Lower leg skin (tissue), 4 donors: ENCODE measurements around the gene PDGFA. TPM values are rescaled to one million over a fixed set of nuclear protein-coding genes. Genes with fewer than 3 reads are reported as not detected.

Experiments used
- DNase-seq, 2 donors: peaks; one replicate each; pipeline ENCODE4 v3.0.0-alpha.2; 2019; ENCODE audit warnings: low spot score in 2 of 2
- H3K4me3 ChIP-seq: fragments of 200-600 bp; sonication (generic); 2 replicates; pipeline ENCODE4 v1.5.1; 2017; ENCODE audit warnings: mild to moderate bottlenecking, low read depth; ENCODE audit not compliant: poor library complexity, severe bottlenecking
- POLR2A ChIP-seq, 2 donors: fragments of 450-650 bp; IDR thresholded peaks; one replicate each; pipeline ENCODE4 v1.6.1; 2016 to 2017; ENCODE audit warnings: antibody characterized with exemption in 2 of 2, mild to moderate bottlenecking in 1 of 2, moderate library complexity in 1 of 2
- WGBS, 2 donors: methylation state at CpG; one replicate each; pipeline ENCODE4 v1.1.5; 2018; 5-methylcytosine and 5-hydroxymethylcytosine counted together
- intact Hi-C: fragments of 100-400 bp; cut with DNase I; formaldehyde crosslinking; loops from one replicate; pipeline ENCODE4 v1.15.0; 2023; ENCODE audit warnings: low total_unique reads
- total RNA-seq, 4 donors: library from RNA; depleted of rRNA; stranded (reverse); fragments of >200 nt; gene quantifications; one replicate each; pipeline ENCODE4 v1.1.0, GENCODE V29; 2016
- TF ChIP-seq, protein P1 (sequence below), 3 donors: fragments of 450-650 bp; IDR thresholded peaks; one replicate each; pipeline ENCODE4 v1.5.1; 2016; ENCODE audit warnings: antibody characterized with exemption in 3 of 3, mild to moderate bottlenecking in 3 of 3, moderate library complexity in 2 of 3

The PDGFA gene
- total RNA-seq, 4 donors from 2014 or later: 13.0 to 27.0 (median 20.5) TPM

DNA sequence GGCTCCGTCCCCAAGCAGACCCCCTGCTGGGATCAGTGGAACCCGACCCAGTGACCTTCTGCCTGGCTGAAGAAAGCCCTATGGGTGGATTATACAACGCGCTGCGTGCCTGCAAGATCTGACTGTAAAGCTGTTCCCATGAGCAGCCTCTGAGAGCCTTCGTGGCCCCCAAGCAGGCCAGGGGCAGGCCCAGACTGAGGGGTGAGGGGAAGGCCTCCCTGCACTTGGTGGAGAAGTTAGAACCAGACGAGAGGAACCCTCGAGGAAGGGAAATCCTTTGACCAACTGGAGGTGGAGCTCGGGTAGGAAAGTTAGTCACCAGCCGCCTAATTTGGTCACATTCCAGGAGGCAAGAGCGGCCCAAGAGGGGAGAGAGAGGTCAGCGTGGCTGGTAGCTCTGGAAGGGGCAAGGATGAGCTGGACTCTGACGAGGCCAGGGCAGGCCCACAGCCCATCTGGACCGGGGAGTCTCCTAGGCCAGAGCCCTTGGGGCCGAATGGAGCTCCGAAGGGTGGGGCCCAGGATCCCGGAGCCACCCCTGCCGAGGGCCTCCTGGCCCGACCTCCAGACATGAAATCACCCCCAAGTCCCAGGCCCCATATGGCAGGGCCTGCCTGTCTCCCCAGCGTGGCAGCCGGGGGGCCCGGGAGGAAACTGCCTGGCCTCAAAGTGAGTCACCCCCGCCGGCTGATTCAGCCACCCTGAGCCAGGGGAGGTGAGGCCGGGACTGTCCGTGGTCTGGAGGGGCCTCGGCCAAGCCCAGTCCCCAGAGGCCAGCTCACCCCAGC, 23.3 kb upstream of the PDGFA start:
- no peak for DNase-seq
- no peak overlapping the region for H3K4me3 ChIP-seq
- intact Hi-C loops: no loop called here
- TF ChIP-seq, protein P1, sequence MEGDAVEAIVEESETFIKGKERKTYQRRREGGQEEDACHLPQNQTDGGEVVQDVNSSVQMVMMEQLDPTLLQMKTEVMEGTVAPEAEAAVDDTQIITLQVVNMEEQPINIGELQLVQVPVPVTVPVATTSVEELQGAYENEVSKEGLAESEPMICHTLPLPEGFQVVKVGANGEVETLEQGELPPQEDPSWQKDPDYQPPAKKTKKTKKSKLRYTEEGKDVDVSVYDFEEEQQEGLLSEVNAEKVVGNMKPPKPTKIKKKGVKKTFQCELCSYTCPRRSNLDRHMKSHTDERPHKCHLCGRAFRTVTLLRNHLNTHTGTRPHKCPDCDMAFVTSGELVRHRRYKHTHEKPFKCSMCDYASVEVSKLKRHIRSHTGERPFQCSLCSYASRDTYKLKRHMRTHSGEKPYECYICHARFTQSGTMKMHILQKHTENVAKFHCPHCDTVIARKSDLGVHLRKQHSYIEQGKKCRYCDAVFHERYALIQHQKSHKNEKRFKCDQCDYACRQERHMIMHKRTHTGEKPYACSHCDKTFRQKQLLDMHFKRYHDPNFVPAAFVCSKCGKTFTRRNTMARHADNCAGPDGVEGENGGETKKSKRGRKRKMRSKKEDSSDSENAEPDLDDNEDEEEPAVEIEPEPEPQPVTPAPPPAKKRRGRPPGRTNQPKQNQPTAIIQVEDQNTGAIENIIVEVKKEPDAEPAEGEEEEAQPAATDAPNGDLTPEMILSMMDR (IDR thresholded peaks at IDR 0.05): no peak
- 36 to 44% methylated on average over 15 to 23 of the region's 27 CpGs for WGBS, 2 donors

DNA sequence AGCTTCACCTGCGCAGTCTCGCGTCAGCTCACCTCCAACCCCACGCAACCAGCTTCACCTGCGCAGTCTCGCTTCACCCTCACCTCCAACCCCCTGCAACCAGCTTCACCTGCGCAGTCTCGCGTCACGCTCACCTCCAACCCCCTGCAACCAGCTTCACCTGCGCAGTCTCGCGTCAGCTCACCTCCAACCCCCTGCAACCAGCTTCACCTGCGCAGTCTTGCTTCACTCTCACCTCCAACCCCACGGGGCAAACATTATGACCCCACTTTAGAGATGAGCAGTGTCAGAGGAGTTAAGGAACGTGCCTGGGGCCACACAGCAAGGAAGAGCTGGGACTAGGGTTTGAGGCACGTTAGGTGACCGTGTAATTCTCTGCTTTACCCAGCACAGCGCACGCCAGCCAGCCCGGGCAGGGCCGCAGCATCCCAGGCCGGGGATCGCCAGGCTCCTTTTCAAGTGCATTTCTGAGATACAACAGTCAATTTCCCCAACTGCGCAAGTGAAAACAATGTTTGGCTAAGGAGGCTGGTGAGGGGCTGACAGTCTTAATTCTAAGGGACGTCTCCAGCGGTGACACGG, 22.6 kb upstream of the PDGFA start:
- intact Hi-C loops: no loop called here
- no peak for TF ChIP-seq POLR2A (IDR thresholded peaks at IDR 0.05)
- TF ChIP-seq, protein P1 (IDR thresholded peaks at IDR 0.05): no peak
- no peak for DNase-seq
- WGBS, 2 donors: 77 to 80% methylated on average over 28 of the region's 28 CpGs
- no peak overlapping the region for H3K4me3 ChIP-seq

DNA sequence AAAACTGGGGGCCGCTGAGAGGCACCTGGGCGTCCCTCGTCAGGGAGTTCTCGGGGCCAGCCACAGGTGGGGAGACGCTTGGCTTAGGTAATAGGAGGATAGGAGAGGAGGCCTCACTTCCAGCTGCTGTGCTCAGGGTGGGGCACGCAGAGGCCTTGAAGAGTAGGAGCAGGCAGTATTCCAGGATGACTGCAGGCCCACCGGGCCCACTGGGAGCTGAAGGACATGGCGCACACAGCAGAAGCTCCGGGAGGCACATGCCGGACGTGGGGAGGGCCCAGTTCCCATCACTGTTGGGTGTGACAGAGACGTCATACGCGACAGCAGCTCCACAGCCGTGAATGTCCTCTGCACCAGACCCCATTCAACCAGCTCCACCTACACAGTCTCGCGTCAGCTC, 22.0 kb upstream of the PDGFA start:
- DNase-seq: no peak
- intact Hi-C loops: no loop called here
- H3K4me3 ChIP-seq: no peak overlapping the region
- TF ChIP-seq, protein P1 (IDR thresholded peaks at IDR 0.05): no peak
- TF ChIP-seq POLR2A (IDR thresholded peaks at IDR 0.05): no peak
- 91 to 95% methylated on average over 17 of the region's 17 CpGs for WGBS, 2 donors

DNA sequence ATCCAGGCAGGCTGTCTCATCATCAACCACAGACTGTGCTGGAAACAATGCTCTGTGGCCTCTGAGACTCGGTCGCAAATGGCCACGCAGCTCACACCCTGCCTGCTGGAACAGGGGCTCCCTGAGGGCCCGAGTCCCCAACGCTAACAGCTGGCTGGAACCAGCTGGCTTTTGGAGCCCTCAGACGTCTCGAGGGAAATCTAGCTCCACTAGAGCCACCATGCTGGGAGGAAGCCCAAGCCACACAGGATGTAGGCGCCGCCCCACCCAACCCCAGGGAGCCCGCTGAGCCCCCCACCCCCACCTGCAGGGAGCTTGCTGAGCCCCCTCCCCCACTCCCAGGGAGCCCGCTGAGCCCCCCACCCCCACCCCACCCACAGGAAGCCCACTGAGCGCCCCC, 21.4 kb upstream of the PDGFA start:
- no peak for DNase-seq
- TF ChIP-seq, protein P1 (IDR thresholded peaks at IDR 0.05): no peak
- no peak for TF ChIP-seq POLR2A (IDR thresholded peaks at IDR 0.05)
- 86 to 90% methylated on average over 2 to 7 of the region's 12 CpGs for WGBS, 2 donors
- no peak overlapping the region for H3K4me3 ChIP-seq
- intact Hi-C loops: no loop called here

DNA sequence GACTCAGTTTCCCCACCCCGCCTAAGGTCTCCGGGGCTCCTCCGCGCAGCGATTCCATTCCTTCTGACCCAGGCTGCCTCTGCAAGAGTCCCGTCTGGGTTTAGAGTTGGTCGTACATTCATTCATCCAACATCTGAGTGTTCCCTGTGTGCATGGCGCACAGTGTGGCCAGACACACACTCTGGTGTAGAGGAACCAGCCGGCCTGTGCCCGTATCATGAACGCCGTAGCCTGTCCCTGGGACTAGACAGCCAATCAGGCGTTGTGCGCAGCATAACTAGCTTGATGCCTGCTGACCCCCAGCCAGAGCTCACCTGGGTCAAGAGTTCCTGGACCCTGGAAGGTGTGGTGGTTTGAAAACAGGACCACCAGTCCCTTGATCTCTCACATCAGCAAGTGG, 20.9 kb upstream of the PDGFA start:
- TF ChIP-seq POLR2A (IDR thresholded peaks at IDR 0.05): no peak
- TF ChIP-seq, protein P1 (IDR thresholded peaks at IDR 0.05): no peak
- WGBS, 2 donors: 93 to 98% methylated on average over 10 to 14 of the region's 14 CpGs
- no peak overlapping the region for H3K4me3 ChIP-seq
- no peak for DNase-seq
- intact Hi-C loops: no loop called here
